GM19372 (cell line): ENCODE measurements around the gene KASH5.
A peak's percentile ranks its signal among the peaks of the same experiment; 100 is the strongest.

Experiments used
- ATAC-seq: cut with Tn5 transposase; IDR thresholded peaks from one replicate; pipeline ENCODE4 v1.9.1; 2021; ENCODE audit warnings: mild to moderate bottlenecking, low read depth, moderate library complexity; ENCODE audit not compliant: unreplicated experiment

The KASH5 gene, protein sequence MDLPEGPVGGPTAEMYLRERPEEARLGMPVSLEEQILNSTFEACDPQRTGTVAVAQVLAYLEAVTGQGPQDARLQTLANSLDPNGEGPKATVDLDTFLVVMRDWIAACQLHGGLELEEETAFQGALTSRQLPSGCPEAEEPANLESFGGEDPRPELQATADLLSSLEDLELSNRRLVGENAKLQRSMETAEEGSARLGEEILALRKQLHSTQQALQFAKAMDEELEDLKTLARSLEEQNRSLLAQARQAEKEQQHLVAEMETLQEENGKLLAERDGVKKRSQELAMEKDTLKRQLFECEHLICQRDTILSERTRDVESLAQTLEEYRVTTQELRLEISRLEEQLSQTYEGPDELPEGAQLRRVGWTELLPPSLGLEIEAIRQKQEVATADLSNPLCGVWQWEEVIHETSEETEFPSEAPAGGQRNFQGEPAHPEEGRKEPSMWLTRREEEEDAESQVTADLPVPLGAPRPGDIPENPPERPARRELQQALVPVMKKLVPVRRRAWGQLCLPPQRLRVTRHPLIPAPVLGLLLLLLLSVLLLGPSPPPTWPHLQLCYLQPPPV

DNA sequence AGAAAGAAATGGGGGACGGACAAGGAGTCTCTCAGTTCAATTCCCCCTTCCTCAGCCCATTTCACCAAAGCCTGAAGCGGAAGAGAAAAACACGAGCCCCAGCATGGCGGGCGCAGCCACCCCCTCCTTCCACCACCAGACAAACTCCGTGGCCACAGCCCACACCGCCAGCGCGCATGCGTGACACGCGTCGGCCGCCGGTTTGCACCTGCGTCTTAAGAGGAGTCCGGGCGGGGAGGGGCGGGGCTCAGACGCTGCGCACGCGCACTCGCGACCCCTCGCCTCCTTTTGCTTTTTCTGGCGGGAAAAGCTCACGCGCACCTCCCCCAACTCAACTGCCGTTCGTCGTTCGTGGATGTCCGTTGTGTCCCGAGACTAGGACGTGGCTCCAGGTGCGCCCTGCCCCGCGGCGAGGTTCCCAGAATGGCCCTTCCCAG, at the start of gene KASH5:
Gene KASH5 (plus strand): TSS at position 314 of the 437 bp plus-strand sequence. CDS start 2,635 bp downstream, outside the sequence.
- ATAC-seq, result no peak

DNA sequence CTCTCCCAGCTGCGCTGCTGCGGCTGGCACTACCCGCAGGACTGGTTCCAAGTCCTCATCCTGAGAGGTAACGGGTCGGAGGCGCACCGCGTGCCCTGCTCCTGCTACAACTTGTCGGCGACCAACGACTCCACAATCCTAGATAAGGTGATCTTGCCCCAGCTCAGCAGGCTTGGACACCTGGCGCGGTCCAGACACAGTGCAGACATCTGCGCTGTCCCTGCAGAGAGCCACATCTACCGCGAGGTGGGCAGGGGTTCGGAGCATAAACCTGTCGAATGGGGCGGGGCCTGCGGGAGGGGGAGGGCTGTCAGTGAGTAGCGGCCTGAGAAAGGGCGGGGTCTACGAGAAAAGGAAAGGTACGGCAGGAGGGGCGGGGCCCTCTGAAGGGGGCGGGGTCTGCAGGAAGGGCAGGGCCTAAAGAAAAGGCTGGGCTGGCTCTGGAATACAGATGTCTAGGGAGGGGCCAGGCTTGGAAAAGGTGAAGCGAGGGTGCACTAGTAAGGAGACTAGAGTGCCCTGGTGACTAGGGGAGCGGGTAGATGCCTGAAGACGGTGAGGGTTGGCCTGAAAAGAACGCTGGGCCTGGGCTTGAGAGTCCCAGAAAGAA, 49.3 kb upstream of the KASH5 start:
- no peak for ATAC-seq

DNA sequence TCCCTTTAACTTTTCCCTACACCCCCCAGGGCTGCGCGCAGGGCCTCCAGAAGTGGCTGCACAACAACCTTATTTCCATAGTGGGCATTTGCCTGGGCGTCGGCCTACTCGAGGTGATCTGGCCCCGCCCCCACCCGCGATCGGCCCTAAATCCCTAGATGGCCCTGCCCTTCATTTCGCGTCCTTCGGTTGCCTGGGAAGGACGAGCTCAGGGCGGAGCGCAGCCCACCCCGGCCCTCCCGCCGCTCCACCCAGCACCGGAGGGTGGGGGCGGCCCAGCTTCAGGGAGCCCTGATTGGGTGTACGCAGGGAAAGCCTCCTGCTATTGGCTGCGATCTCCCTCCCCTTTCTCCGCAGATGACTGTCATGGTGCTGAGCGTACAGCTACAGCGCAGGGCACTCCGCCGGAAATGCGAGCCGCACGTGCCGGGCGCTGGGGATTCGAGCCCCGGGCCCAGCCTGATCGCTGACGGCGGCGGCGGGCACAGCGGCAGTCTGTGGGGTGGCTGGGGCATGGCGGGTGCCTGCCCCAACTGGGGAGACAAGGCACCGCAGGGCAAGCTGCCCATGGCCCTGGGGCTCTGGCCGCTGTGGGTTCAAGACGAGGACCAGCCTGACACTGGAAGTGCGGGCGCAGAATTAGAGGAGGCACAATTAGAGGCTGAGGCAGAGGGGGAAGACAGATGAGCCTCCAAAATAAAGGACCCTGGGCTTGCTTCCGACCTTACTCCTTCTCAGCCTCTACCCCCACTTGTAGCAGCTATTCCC, 48.6 kb upstream of the KASH5 start:
- no peak for ATAC-seq

DNA sequence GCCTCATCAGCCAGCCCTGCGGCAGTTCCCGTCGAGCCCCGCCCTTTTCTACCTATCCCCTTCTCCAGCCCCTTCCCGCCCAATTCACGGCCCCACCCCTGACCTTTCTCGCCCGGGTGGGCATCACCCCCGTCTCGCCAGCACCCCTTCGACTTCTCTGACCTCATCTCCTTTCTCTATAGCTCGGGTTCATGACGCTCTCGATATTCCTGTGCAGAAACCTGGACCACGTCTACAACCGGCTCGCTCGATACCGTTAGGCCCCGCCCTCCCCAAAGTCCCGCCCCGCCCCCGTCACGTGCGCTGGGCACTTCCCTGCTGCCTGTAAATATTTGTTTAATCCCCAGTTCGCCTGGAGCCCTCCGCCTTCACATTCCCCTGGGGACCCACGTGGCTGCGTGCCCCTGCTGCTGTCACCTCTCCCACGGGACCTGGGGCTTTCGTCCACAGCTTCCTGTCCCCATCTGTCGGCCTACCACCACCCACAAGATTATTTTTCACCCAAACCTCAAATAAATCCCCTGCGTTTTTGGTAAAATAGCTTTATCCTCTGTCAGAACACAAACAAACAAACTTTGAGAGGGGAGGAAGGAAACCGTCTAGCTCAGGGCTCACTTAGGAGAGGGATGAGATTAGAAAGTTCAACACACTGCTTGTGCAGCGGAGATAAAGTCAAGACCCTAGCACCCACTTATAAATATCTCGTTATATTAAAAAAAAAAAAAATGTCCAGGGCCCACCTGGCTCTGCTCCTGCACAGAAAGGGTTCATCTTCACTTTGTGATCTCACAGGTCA, 47.8 kb upstream of the KASH5 start:
- ATAC-seq, result peak; percentile 72

DNA sequence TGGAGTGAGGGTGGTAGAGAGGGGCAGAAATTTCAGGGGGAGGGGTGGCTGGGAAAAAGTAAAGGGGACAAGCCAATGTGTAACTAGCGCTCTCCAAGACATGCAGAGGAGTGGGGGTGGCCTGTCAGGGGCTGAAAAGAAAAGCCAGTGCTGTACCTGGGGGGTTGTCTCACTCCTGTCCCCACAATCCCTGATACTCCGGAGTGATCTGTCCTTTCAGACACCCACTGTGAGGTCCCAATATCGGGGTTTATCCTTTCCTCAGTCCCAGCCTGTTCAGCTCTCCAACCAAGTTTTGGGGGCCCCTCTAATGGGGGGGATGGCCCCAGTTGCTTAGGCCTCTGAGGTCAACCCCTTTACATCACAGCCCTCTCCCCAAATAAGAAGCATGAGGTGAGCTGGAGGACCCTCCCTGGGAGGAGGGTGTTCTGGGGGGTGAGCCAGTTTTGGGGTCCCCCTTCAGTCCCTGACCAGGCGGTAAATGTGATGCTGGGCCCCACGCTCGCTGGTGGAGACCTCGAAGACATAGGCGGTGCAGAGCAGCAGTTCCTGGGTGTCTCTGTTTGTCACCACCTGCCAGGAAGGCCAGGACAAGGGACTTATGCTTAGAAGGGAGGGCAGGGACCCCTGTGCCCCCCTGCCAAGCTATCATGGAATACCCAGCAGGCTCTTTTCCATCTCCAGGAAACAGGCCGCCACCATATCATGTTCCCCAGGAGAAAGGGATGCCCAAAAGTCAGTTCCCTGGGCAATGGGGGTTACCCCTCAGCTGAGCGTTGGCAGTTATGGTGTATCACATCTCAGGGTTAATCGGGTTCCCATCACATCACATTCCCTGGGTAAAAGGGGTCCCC, 47.0 kb upstream of the KASH5 start:
- no peak for ATAC-seq

DNA sequence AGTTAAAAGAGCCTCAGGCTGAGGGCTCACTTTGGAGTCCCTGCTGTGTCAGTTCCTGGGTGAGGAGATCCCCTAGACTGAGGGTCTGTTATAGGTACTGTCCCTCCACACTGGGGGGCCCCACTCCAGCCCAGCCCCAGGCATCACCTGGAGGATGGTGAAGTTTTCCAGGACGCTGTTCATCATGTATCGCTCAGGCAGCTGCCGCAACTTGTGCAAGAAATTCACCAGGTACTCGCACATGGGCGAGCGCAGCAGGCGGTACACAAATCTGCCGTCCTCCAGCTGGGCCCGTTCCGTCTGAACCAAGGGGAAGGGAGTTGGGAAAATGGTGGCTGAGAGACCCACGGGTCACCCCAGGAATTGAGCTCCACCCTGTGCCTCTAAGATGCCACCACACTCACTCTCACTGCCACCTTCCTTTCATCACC, 45.7 kb upstream of the KASH5 start:
- ATAC-seq, result no peak

DNA sequence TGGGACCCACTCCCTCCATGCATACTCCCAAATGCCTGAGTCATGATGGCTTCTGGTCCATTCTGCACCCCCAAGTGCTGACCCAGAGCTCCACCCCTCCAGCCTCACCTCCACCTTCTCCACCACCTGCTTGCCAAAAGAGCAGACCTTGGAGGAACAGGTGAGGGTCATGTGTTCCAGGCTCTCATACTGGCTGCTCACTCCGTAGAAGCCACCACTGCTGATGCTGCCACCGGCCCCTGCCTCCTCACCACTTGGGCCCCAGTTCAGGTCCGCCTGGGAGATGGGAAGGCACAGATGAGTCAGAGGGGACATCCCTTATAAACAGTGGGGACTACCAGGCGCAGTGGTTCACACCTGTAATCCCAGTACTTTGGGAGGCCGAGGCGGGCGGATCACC, 44.9 kb upstream of the KASH5 start:
- ATAC-seq, result no peak

DNA sequence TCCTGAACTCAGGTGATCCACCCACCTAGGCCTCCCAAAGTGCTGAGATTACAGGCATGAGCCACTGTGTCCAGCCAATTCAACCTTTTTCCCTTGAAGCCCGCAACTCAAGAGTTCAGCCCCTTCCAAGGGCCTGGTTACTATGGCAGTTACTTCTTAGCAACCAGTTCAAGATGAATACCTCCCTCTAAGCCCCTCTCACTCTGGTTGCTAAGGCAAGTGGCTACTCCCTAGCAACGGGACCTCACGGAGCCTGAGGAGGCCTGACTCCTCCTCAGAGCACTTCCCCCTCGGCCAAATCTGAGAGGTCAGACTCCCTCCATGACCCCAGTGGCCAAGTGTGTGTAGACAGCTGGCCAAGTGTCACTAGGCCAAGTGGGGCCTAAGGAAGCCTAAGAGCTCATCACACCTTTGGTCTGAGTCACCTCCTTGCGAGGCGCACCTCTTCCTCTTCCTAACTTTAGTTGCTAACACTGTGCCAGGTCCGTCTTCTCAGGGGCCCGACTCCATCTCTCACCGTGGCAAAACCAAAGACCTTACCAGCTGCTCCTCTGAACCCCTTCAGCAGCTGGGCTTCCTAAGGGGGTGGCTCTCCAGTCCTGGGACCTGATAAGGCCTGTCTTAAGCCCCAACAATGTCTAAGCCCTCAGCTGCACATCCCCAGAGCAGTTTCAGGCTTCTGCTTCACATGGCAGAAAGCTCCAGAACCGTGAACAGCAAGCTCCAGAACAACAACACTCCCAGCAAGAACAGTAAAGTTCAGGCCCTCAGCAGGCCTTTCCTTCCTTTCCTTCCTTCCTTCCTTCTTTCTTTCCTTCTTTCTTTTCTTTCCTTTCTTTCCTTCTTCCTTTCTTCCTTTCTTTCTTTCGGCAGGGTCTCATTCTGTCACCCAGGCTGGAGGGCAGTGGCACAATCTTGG, 43.3 kb upstream of the KASH5 start:
- no peak for ATAC-seq

DNA sequence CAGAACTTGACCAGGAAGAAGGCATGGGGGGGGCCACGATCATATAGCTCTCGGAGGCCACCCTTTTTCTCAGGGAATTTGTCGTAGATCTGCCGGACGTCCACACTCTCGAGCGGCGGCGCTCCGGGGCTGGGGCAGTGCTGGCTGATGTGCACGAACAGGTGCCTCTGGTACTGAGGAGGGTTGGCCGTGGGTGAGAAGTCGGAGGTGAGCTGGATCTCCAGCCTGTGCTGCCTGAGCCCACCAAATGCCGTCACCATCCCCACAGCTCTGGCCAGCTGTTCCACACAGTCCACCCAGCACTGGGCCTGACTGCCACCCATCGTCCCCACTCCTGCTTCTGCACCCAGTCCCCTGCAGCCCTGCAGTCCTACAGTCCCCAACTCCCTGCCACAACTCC, 40.9 kb upstream of the KASH5 start:
- no peak for ATAC-seq

DNA sequence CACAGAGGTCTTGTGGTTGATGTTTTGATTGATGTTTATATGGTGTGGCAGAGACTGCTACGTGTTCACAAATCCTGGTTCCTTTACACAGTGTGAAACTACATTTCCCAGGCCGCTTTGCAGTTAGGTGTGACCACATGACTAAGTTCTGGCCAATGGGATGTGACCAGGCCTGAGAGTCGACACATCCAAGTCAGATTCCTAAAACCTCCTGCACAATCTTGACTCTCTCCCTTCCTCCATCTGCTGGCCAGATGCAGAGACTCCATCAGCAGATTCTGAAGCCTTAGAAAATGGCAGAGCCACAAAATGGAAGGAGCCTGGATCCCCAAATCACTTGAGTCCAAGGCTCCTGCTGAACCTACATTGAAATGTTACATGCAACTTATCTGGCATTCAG, 40.2 kb upstream of the KASH5 start:
- no peak for ATAC-seq

DNA sequence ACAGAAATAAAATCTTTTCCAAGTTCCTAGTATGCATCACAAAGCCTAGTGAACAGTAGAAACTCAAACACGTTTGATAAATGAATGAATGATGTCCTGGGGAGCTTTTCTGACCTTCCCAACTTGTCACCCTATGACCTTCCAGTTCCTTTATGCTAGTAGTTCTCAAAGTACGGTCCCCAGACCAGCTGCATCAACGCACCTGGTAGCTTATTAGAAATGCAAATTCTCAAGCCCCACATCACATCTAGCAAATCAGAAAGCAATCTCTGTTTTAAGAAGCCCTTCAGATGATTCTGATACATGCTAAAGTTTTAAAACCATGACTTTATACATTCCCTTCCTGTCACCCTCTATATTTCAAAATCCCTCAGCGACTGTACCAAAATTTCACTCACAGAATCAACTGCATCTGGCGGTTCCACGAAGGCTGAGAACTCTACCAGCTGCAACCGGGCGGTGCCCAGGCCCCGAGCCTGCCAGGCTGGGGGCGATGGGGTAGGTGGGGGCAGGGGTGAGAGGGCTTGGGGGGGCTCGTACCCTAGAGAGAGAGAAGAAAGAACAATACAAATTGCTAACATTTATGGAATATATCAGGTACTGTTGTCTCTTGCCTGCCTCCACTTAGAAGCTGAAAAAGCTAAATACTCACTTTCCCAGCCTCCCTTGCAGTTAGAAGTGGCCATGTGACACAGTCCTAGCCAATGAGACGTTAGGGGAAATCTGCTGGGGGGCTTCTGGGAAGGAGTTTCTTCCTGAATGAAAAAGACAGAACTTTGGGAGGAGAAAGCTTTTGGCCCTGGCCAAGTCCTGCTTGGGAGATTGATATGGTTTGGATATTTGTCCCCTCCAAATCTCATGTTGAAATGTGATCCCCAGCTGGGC, 39.5 kb upstream of the KASH5 start:
- no peak for ATAC-seq

DNA sequence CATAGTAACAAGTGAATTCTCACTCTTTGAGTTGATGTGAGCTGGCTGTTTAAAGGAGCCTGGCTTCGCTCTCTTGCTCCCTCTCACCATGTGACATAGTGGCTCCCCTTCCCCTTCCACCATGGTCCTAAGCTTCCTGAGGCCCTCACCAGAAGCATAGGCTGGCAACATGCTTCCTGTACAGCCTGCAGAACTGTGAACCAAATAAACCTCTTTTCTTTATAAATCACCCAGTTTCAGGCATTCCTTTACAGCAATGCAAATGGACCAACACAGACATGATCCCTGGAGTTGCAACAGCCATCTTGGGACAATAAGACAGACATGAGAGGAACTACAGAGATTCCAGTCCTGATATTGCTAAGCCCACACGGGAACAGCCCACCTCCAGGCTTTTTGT, 38.5 kb upstream of the KASH5 start:
- ATAC-seq, result no peak

DNA sequence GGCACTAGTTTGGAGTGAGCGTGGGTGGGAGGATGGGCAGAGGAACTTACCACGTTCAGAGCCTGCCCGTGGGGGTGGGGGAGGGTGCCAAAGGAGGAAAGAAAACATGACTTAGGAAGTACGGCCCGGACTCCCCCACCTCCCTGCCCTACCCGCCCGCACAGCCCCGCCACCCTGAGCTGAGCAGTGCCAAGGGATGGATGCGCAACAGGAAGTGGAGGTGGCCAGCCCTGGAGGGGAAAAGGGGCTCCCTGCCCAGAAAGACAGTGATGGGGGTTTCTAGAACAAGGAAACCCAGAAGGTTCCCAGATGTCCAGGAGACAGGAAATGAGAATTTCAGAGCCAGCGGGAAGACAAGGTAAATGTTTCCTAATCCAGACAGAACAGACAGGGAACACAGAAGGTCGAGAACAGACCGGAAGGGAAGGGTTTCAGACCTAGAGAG, 32.1 kb upstream of the KASH5 start:
- no peak for ATAC-seq

DNA sequence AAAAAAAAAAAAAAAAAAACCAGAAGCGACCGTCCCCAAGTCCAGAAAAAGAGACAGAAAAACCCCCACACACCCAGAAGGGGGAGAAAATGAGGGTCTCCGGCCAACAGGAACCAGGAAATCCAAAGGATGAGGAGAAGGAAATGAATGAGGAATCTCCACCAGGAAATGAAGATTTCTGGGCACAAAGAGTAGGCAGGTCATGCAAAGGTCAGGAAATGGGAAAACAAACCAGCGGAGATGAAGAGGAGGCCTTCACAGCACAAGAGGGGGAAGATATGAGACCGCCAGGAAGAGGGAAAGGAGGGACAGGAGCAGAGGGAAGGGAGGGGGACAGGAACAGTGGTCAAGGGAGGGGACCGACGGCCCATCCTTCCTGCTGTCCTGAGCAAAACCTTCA, 31.7 kb upstream of the KASH5 start:
- ATAC-seq, result no peak

DNA sequence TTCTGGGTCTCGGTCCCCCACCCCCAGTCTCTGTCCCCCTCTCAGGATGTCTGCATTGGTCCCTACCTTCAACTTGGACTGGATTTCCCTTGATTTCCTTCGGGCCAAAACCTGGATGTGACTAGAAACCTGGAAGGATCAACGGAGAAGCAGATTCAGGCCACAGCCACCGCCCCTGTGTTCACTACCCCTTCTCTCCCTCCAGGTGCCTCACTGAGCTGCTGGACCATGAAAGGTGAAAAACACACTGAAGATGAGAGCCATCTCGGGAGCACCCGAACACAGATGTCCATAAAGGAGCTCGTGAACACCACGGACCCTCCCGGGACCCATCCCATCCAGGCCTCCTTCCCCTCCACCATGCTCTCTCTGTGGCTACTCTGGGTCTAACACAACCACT, 30.9 kb upstream of the KASH5 start:
- no peak for ATAC-seq

DNA sequence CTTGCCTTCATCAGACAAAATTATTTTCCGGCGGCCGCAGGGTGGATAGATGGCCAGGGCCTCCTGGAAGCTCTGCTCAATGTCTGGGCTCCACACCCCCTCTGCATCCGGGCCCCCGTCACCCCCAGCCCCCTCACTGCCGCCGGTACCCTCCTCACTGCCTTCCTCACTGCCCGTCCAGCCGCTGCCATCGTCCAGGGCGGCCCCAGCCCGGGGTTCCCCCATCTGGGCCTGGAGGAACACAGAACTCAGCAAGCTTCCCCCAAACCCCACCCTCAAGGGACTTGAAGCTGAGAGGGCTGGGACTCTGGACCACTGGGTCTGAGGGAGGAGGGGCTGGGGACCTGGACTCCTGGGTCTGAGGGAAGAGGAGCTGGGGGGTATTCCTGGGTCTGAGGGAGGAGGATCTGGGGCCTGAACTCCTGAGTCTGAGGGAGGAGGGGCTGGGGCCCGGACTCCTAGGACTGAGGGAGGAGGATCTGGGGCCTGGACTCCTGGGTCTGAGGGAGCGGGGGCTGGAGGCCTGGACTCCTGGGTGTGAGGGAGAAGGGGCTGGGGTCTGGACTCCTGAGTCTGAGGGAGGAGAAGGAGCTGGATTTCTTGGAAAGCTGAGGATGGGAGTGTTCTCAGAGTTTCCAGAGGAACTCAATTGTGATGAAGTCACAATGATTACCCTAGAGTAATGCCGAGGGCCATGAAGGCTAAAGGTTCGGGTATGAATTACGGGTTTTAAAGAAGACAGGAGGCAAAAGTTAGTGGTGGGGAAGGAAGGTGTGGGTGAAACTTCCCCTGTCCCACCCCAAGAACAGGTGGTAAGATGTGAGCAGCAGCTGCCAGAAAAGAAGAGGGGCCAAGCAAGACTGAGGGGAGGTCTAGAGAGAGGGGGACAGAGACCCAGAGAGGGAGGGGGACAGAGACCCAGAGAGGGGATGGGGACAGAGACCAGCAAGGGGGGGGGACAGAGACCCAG, 27.9 kb upstream of the KASH5 start:
- no peak for ATAC-seq
